ENCODE results near the gene OR7D2. TPM values are rescaled to one million over a fixed set of nuclear protein-coding genes. Genes with fewer than 3 reads are reported as not detected.

OR7D2 gene
- polyA plus RNA-seq (2012; ENCODE audit: insufficient read depth, insufficient read length, low read depth) = 0.19 TPM

GRCh38 chr19:9178901-9179300 is at the start of gene OR7D2:
TSS of gene OR7D2 (plus strand) at chr19:9178979. CDS start at chr19:9185782, 6,803 bp downstream.
- DNase-seq = no peak
- Histone ChIP-seq H3K9me3 (no peaks in the 10 kb centered on the region), H3K4me1 (no peaks in the 10 kb centered on the region), H3K36me3 (no peaks in the 10 kb centered on the region), H3K4me3 (ENCODE audit: low read depth, low read length) (no peak within 1 kb of the TSS), H3K27me3 (peaks cover 6% of the 10 kb centered on the region; the same call in 1 of the 2 replicates)
- TF ChIP-seq, protein P1, sequence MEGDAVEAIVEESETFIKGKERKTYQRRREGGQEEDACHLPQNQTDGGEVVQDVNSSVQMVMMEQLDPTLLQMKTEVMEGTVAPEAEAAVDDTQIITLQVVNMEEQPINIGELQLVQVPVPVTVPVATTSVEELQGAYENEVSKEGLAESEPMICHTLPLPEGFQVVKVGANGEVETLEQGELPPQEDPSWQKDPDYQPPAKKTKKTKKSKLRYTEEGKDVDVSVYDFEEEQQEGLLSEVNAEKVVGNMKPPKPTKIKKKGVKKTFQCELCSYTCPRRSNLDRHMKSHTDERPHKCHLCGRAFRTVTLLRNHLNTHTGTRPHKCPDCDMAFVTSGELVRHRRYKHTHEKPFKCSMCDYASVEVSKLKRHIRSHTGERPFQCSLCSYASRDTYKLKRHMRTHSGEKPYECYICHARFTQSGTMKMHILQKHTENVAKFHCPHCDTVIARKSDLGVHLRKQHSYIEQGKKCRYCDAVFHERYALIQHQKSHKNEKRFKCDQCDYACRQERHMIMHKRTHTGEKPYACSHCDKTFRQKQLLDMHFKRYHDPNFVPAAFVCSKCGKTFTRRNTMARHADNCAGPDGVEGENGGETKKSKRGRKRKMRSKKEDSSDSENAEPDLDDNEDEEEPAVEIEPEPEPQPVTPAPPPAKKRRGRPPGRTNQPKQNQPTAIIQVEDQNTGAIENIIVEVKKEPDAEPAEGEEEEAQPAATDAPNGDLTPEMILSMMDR (IDR thresholded peaks at IDR 0.05; ENCODE audit: low read depth, low read length) = no peak

DNA sequence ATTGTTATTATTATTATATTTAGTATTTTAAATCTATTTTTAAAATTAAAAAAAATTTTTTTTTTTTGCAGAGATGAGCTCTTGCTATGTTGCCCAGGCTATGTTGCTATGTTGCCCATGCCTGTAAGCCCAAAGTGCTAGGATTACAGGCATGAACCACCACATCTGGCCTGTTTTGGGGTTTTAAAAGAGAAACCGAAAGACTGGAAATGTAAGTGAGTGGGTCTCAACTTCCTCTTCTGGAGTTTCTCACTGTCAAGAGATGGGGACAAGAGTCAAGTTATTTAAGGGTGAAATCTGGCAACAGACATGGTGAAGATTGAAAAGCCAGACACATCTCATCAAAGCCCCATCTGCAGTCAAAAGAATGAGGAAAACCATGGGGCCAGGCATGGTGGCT is 47.8 kb upstream of the OR7D2 start:
- TF ChIP-seq, protein P1 (IDR thresholded peaks at IDR 0.05; ENCODE audit: low read depth, low read length) = no peak
- H3K4me3 ChIP-seq (ENCODE audit: low read depth, low read length) = no peak overlapping the region
- no peaks in the 10 kb centered on the region for H3K9me3 ChIP-seq
- no peaks in the 10 kb centered on the region for H3K4me1 ChIP-seq
- H3K36me3 ChIP-seq = no peaks in the 10 kb centered on the region
- H3K27me3 ChIP-seq = peaks cover 9% of the 10 kb centered on the region
- no peak for DNase-seq

DNA sequence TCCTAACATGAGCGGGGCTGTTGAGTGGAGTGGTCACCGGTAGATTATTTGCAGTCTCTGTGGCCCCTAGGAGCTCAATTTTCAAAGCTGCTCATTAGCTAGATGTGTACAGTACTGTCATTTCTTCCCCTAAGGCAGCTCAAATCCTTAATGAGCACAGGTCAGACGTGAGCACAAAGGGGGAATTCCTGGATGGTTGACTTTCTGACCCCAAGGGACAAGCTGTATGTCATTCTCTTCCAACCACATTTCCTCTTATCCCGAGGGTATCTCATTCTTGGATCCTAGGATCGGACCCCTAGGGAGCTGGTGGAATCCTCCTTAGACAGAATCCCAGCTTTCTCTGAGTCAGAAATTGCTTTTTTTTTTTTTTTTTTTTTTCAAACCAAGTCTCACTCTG is 46.4 kb upstream of the OR7D2 start:
- H3K4me3 ChIP-seq (ENCODE audit: low read depth, low read length) = no peak overlapping the region
- no peaks in the 10 kb centered on the region for H3K36me3 ChIP-seq
- TF ChIP-seq, protein P1 (IDR thresholded peaks at IDR 0.05; ENCODE audit: low read depth, low read length) = no peak
- H3K27me3 ChIP-seq = peaks cover 9% of the 10 kb centered on the region
- no peak for DNase-seq
- no peaks in the 10 kb centered on the region for H3K9me3 ChIP-seq
- no peaks in the 10 kb centered on the region for H3K4me1 ChIP-seq

DNA sequence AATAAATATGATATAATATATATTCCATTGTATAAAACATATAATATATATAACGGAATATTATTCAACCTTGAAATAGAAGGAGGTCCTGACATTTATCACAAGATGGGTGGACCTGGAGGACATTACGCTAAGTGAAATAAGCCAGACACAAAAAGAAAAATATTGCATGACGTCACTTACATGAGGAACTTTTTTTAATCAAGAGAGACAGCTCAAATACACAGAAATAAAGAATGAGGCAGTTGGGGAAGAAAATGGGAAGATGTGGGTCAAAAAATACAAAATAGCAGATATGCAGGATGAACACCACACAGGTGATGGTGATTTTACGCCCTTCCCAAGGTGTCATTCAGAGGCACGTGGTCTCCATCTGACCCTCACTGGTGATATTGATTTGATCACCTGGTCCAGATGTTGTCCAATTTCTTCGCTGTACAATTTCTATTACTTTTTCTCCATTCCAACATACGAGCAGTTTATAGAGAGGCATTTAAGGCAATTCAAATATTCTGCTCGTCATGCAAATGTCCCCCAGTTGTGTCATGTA is 39.1 kb upstream of the OR7D2 start:
- no peaks in the 10 kb centered on the region for H3K4me1 ChIP-seq
- H3K27me3 ChIP-seq = peaks cover 3% of the 10 kb centered on the region
- TF ChIP-seq, protein P1 (IDR thresholded peaks at IDR 0.05; ENCODE audit: low read depth, low read length) = no peak
- H3K9me3 ChIP-seq = peaks cover 4% of the 10 kb centered on the region; the same call in 1 of the 2 replicates
- DNase-seq = no peak
- H3K4me3 ChIP-seq (ENCODE audit: low read depth, low read length) = peak overlapping the region; percentile 100
- peaks cover 9% of the 10 kb centered on the region for H3K36me3 ChIP-seq

DNA sequence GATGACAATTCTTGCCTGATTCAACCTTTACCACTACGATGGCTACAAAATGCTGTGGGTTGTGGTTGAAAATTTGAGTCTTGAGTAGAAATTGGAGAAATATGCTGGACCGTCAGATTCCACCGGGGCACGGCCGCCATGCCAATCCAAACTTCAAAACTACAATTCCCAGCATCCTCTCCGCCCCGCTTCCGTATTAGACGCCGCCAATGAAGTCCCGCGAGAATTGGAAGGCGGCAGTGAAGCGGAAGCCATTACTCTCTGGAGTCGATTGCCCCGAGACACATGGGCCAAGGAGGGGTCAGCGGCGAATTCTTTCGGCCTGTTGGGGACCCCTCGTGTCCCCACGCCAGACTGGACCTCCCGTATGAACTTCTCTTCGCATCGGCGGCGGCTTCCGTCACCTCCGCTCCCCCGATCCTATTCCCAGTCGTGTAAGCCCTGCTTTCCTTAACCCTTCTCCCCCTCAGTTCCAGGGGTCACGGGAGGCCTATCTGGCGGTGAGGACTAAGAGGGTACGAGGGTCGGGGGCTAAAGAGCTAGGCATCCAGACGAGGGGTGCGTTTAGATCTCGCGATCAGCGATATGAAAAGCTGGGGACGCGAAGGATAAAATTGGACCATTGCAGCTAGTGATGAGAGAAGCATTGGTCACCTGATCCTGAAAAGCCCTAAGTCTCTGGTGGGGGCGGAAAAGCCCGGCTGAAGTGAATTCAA is 38.5 kb upstream of the OR7D2 start, which contains the start of gene ZNF317:
ZNF317 (plus strand) TSS at position 239 of the 716 bp plus-strand sequence. CDS start 15,620 bp downstream, outside the sequence.
- DNase-seq = peak; percentile 93
- Histone ChIP-seq H3K9me3 (peaks cover 10% of the 10 kb centered on the region; the same call in 1 of the 2 replicates), H3K27me3 (no peaks in the 10 kb centered on the region; the same call in 1 of the 2 replicates), H3K36me3 (peaks cover 9% of the 10 kb centered on the region), H3K4me3 (ENCODE audit: low read depth, low read length) (peak within 1 kb of the TSS; percentile 100), H3K4me1 (no peaks in the 10 kb centered on the region)
- TF ChIP-seq, protein P1 (IDR thresholded peaks at IDR 0.05; ENCODE audit: low read depth, low read length) = no peak

GRCh38 chr19:9144920-9145319 is 33.9 kb upstream of the OR7D2 start:
- H3K4me3 ChIP-seq (ENCODE audit: low read depth, low read length) = no peak overlapping the region
- H3K27me3 ChIP-seq = no peaks in the 10 kb centered on the region
- TF ChIP-seq, protein P1 (IDR thresholded peaks at IDR 0.05; ENCODE audit: low read depth, low read length) = no peak
- no peaks in the 10 kb centered on the region for H3K4me1 ChIP-seq
- no peak for DNase-seq
- H3K9me3 ChIP-seq = peaks cover 14% of the 10 kb centered on the region; the same call in 1 of the 2 replicates
- peaks cover 21% of the 10 kb centered on the region for H3K36me3 ChIP-seq

Measured in BE2C (cell line).